Neural progenitor cell (in vitro differentiated cells): ENCODE results near the gene DMAC2L.

Source experiments
- CTCF ChIP-seq: fragments of 200-600 bp; sonication (generic); IDR thresholded peaks from 2 replicates; pipeline ENCODE4 v1.5.1; 2017; ENCODE audit warnings: antibody characterized with exemption, mild to moderate bottlenecking
- EZH2 ChIP-seq: fragments of 200-600 bp; sonication (generic); IDR thresholded peaks from 2 replicates; pipeline ENCODE4 v1.6.1; 2017; ENCODE audit warnings: antibody characterized with exemption, mild to moderate bottlenecking, moderate library complexity
- EZH2phosphoT487 ChIP-seq: fragments of 200-600 bp; sonication (generic); IDR thresholded peaks from 2 replicates; pipeline ENCODE4 v1.6.1; 2017; ENCODE audit warnings: antibody characterized with exemption

DNA sequence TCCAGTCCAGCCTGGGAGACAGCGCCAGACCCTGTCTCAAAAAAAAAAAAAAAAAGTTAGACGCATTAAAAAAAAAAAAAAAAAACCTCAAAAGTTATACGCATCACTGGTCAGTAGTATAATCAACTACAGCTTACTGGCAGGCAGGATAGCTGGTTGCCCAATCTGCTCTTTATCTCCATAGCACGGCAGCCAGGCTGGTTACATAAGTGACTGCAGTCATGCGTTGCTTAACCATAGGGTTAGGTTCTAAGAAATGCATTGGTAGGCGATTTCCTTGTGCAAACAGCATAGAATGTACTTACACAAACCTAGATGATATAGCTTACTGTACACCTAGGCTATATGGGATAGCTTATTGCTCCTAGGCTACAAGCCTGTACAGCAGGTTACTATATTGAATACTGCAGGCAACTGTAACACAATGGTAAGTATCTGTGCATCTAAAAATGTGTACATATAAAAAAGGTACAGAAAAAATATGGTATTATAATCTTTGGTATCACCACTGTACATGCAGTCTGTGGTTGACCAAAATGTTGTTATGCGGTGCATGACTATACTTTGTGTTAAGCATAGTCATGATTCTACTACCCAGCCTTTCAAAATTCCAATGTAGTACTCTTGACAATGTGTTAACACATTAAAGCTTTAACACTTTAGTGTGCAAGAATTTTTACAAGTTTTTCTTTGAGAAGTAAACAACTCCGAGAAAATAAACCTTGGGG, 8.2 kb upstream of the DMAC2L start:
- TF ChIP-seq CTCF (no peak), EZH2 (no peak), EZH2phosphoT487 (no peak)
